Measurements from ENCODE around the gene GALNT2. TPM values are rescaled to one million over a fixed set of nuclear protein-coding genes. Genes with fewer than 3 reads are reported as not detected.

Gene GALNT2
- total and polyA plus RNA-seq, 10 of the 15 experiments (the other 5 are each of a cell fraction or from before 2014, with no cell fraction given), result 0.52 to 27.7 (median 16.3) TPM

GRCh38 chr1:230054092-230054749 lies 12.8 kb upstream of the GALNT2 start (continued):
- TF ChIP-seq, protein P1, sequence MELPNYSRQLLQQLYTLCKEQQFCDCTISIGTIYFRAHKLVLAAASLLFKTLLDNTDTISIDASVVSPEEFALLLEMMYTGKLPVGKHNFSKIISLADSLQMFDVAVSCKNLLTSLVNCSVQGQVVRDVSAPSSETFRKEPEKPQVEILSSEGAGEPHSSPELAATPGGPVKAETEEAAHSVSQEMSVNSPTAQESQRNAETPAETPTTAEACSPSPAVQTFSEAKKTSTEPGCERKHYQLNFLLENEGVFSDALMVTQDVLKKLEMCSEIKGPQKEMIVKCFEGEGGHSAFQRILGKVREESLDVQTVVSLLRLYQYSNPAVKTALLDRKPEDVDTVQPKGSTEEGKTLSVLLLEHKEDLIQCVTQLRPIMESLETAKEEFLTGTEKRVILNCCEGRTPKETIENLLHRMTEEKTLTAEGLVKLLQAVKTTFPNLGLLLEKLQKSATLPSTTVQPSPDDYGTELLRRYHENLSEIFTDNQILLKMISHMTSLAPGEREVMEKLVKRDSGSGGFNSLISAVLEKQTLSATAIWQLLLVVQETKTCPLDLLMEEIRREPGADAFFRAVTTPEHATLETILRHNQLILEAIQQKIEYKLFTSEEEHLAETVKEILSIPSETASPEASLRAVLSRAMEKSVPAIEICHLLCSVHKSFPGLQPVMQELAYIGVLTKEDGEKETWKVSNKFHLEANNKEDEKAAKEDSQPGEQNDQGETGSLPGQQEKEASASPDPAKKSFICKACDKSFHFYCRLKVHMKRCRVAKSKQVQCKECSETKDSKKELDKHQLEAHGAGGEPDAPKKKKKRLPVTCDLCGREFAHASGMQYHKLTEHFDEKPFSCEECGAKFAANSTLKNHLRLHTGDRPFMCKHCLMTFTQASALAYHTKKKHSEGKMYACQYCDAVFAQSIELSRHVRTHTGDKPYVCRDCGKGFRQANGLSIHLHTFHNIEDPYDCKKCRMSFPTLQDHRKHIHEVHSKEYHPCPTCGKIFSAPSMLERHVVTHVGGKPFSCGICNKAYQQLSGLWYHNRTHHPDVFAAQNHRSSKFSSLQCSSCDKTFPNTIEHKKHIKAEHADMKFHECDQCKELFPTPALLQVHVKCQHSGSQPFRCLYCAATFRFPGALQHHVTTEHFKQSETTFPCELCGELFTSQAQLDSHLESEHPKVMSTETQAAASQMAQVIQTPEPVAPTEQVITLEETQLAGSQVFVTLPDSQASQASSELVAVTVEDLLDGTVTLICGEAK (IDR thresholded peaks at IDR 0.05; ENCODE audit: borderline replicate concordance), result no peak
- TF ChIP-seq TBL1XR1 (IDR thresholded peaks at IDR 0.05; ENCODE audit: low read depth, low read length) (no peak), HDAC6 (IDR thresholded peaks at IDR 0.05; ENCODE audit: unreplicated experiment) (no peak), GABPA (IDR thresholded peaks at IDR 0.05; ENCODE audit: low read depth) (no peak), KAT2A (conservative IDR thresholded peaks at IDR 0.05; ENCODE audit: control insufficient read depth, low read depth, low read length) (no peak)
- TF ChIP-seq, protein P2, sequence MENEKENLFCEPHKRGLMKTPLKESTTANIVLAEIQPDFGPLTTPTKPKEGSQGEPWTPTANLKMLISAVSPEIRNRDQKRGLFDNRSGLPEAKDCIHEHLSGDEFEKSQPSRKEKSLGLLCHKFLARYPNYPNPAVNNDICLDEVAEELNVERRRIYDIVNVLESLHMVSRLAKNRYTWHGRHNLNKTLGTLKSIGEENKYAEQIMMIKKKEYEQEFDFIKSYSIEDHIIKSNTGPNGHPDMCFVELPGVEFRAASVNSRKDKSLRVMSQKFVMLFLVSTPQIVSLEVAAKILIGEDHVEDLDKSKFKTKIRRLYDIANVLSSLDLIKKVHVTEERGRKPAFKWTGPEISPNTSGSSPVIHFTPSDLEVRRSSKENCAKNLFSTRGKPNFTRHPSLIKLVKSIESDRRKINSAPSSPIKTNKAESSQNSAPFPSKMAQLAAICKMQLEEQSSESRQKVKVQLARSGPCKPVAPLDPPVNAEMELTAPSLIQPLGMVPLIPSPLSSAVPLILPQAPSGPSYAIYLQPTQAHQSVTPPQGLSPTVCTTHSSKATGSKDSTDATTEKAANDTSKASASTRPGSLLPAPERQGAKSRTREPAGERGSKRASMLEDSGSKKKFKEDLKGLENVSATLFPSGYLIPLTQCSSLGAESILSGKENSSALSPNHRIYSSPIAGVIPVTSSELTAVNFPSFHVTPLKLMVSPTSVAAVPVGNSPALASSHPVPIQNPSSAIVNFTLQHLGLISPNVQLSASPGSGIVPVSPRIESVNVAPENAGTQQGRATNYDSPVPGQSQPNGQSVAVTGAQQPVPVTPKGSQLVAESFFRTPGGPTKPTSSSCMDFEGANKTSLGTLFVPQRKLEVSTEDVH (IDR thresholded peaks at IDR 0.05; ENCODE audit: low read depth, partially characterized antibody), result no peak
